Central memory CD4-positive, alpha-beta T cell (primary cell): ENCODE results near the gene GBF1.
A peak's percentile ranks its signal among the peaks of the same experiment; 100 is the strongest.
"Not testable (repeated sequence)": the region's sequence is repeated elsewhere in the genome, so short reads cannot be mapped to it uniquely, and the experiment has no call there.

Experiments used
- DNase-seq: peaks from one replicate; pipeline ENCODE4 v3.0.0; 2022

Gene GBF1

GRCh38 chr10:102302611-102303010, 57.3 kb downstream of the GBF1 start:
- DNase-seq: no peak

GRCh38 chr10:102306006-102306405, 60.7 kb downstream of the GBF1 start:
- no peak for DNase-seq

- DNase-seq: no peak
Measured at GRCh38 chr10:102306710-102307109, 61.4 kb downstream of the GBF1 start.

- DNase-seq: not testable (repeated sequence)
Measured at GRCh38 chr10:102308318-102308717, 63.0 kb downstream of the GBF1 start.

- DNase-seq: no peak
Measured at GRCh38 chr10:102309236-102309635, 63.9 kb downstream of the GBF1 start.

- no peak for DNase-seq
Measured at GRCh38 chr10:102309916-102310315, 64.6 kb downstream of the GBF1 start.

- DNase-seq: no peak
Measured at GRCh38 chr10:102310361-102311024, 65.2 kb downstream of the GBF1 start.

- no peak for DNase-seq
Measured at GRCh38 chr10:102311025-102311420, 65.7 kb downstream of the GBF1 start.

GRCh38 chr10:102312683-102313082, 67.4 kb downstream of the GBF1 start:
- DNase-seq: no peak

- no peak for DNase-seq
Measured at GRCh38 chr10:102313221-102313896, 68.0 kb downstream of the GBF1 start.

- DNase-seq: no peak
Measured at GRCh38 chr10:102314801-102315200, 69.5 kb downstream of the GBF1 start.

GRCh38 chr10:102316421-102316820, 71.1 kb downstream of the GBF1 start:
- DNase-seq: no peak

- DNase-seq: peak; percentile 46
Measured at GRCh38 chr10:102322914-102323313, 77.6 kb downstream of the GBF1 start.

- no peak for DNase-seq
Measured at GRCh38 chr10:102324061-102324460, 78.7 kb downstream of the GBF1 start.

- no peak for DNase-seq
Measured at GRCh38 chr10:102326031-102326430, 80.7 kb downstream of the GBF1 start.

- no peak for DNase-seq
Measured at GRCh38 chr10:102327002-102327401, 81.7 kb downstream of the GBF1 start.

- DNase-seq: no peak
Measured at GRCh38 chr10:102327641-102328040, 82.3 kb downstream of the GBF1 start.

- no peak for DNase-seq
Measured at GRCh38 chr10:102332772-102333171, 87.4 kb downstream of the GBF1 start.

GRCh38 chr10:102334101-102334500, 88.8 kb downstream of the GBF1 start:
- no peak for DNase-seq

- DNase-seq: no peak
Measured at GRCh38 chr10:102335184-102335583, 89.9 kb downstream of the GBF1 start.

GRCh38 chr10:102341038-102341688, 95.8 kb downstream of the GBF1 start:
- DNase-seq: no peak

GRCh38 chr10:102342458-102342857, 97.1 kb downstream of the GBF1 start:
- no peak for DNase-seq

- DNase-seq: no peak
Measured at GRCh38 chr10:102342958-102343357, 97.6 kb downstream of the GBF1 start.

- DNase-seq: no peak
Measured at GRCh38 chr10:102344067-102344466, 98.7 kb downstream of the GBF1 start.
